T-cell (primary cell): ENCODE data around the gene DLX1. TPM values are rescaled to one million over a fixed set of nuclear protein-coding genes. Genes with fewer than 3 reads are reported as not detected.
"Not testable (repeated sequence)": the region's sequence is repeated elsewhere in the genome, so short reads cannot be mapped to it uniquely, and the experiment has no call there.

Source experiments
- ATAC-seq, 4 experiments: fragments of 200-7000 bp in 3 of 4; fragments of 150-1000 bp in 1 of 4; cut with Tn5 transposase; replicated peaks in 1 of 4; 1 replicate in 3 of 4; 2 replicates in 1 of 4; pipeline ENCODE4 v1.10.0; 2021; ENCODE audit warnings: moderate library complexity in 3 of 4, mild to moderate bottlenecking in 2 of 4, moderate number of reproducible peaks in 1 of 4
- CTCF ChIA-PET, 2 donors: fragments of 300-600 bp; sonication (Branson Sonifier 250); formaldehyde crosslinking; loops; one replicate each; lab custom pipeline; 2022; ENCODE audit warnings: antibody characterized with exemption in 2 of 2; lab: Charles Lee
- POLR2A ChIA-PET, 2 donors: fragments of 300-600 bp; sonication (Branson Sonifier 250); formaldehyde crosslinking; loops; one replicate each; lab custom pipeline; 2022; ENCODE audit warnings: antibody characterized with exemption in 2 of 2; lab: Charles Lee
- DNase-seq, 35 experiments: peaks; one replicate each; pipeline versions ENCODE4 v3.0.0 to v3.0.0-alpha.2; 2013 to 2023
- H3K27ac ChIP-seq: one replicate; pipeline ENCODE4 v1.5.1; 2013; ENCODE audit warnings: low read length
- H3K27me3 ChIP-seq, 2 experiments: replicated peaks in 1 of 2; 1 replicate in 1 of 2; 2 replicates in 1 of 2; pipeline versions ENCODE4 v1.6.1 to v1.7.0; 2013; ENCODE audit warnings: low read length in 1 of 2, mixed read lengths in 1 of 2; ENCODE audit not compliant: control insufficient read depth in 2 of 2, insufficient read depth in 2 of 2; ENCODE audit errors: extremely low read depth in 1 of 2
- H3K36me3 ChIP-seq, 2 donors: 1 replicate in 1 of 2; 2 replicates in 1 of 2; pipeline versions ENCODE4 v1.6.1 to v1.7.0; 2013; ENCODE audit warnings: low read length in 1 of 2; ENCODE audit not compliant: control insufficient read depth in 2 of 2, insufficient read depth in 1 of 2; ENCODE audit errors: extremely low read depth in 1 of 2
- H3K4me1 ChIP-seq, 2 experiments: 1 replicate in 1 of 2; 2 replicates in 1 of 2; pipeline versions ENCODE4 v1.6.1 to v1.7.0; 2013; ENCODE audit warnings: low read length in 2 of 2, mixed read lengths in 1 of 2; ENCODE audit not compliant: insufficient read depth in 2 of 2, control insufficient read depth in 1 of 2; ENCODE audit errors: extremely low read depth in 1 of 2
- H3K4me3 ChIP-seq, 2 donors: 1 replicate in 1 of 2; 2 replicates in 1 of 2; pipeline versions ENCODE4 v1.5.1 to v1.7.0; 2013; ENCODE audit warnings: mild to moderate bottlenecking in 2 of 2, low read length in 1 of 2, moderate library complexity in 1 of 2; ENCODE audit not compliant: control insufficient read depth in 1 of 2; ENCODE audit errors: extremely low read depth in 1 of 2
- H3K9me3 ChIP-seq: 2 replicates; pipeline ENCODE4 v1.7.0; 2013
- H3K27ac Mint-ChIP-seq, 2 donors: one replicate each; pipeline ENCODE4 v1.8.0; 2020 to 2021; ENCODE audit warnings: mild to moderate bottlenecking in 2 of 2, mixed read lengths in 2 of 2
- H3K27me3 Mint-ChIP-seq, 2 donors: one replicate each; pipeline ENCODE4 v1.8.0; 2021 to 2022; ENCODE audit warnings: mixed read lengths in 2 of 2
- H3K36me3 Mint-ChIP-seq: one replicate; pipeline ENCODE4 v1.8.0; 2021; ENCODE audit warnings: mixed read lengths
- H3K4me1 Mint-ChIP-seq, 3 donors: one replicate each; pipeline ENCODE4 v1.8.0; 2020 to 2022; ENCODE audit warnings: mixed read lengths in 3 of 3, mild to moderate bottlenecking in 1 of 3
- H3K4me3 Mint-ChIP-seq, 3 donors: one replicate each; pipeline ENCODE4 v1.8.0; 2020 to 2022; ENCODE audit warnings: mild to moderate bottlenecking in 3 of 3, mixed read lengths in 3 of 3, moderate library complexity in 3 of 3
- H3K9me3 Mint-ChIP-seq, 3 donors: one replicate each; pipeline ENCODE4 v1.8.0; 2020 to 2022; ENCODE audit warnings: mixed read lengths in 3 of 3
- WGBS: methylation state at CpG from one replicate; pipeline ENCODE4 v1.1.5; 2013; ENCODE audit warnings: missing lambda C conversion rate; ENCODE audit not compliant: insufficient coverage; 5-methylcytosine and 5-hydroxymethylcytosine counted together
- total RNA-seq, 35 experiments: library from RNA in 6 of 35; stranded (reverse) in 6 of 35; fragments of 120-200 nt in 1 of 35; gene quantifications; one replicate each; pipeline versions ENCODE4 v1.2.1 to v1.2.4 and lab custom pipeline; 2013 to 2026

Gene DLX1
- total RNA-seq, 5 donors from 2014 or later (not counting 1 experiment from before 2014, with no cell fraction given), result not detected

DNA sequence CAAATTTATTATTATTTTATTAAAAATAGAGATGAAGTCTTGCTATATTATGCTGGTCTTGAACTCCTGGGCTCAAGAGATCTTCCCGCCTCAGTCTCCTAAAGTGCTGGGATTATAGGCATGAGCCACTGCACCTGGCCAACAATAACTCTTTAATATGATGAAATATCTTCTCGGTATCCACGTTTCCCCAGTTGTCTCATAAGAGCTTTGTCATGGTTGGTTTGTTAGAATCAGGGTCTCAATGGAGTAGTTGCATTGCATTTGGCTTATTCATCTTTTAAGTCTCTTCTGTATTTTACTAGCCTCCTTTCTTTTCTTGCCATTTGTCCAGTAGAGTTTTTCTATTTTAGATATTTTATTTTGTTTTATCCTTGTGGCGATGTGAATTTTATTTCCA lies 50.1 kb downstream of the DLX1 start:
- Histone ChIP-seq H3K4me1 (no peaks in the 10 kb centered on the region), H3K27me3 (peaks cover 0 to 2% of the 10 kb centered on the region in 2 experiments), H3K9me3 (no peaks in the 10 kb centered on the region), H3K4me3 (no peak overlapping the region), H3K27ac (no peak overlapping the region), H3K36me3 (no peaks in the 10 kb centered on the region)
- Mint-ChIP-seq H3K36me3 (no peaks in the 10 kb centered on the region), H3K27ac (no peak overlapping the region), H3K4me3 (no peak overlapping the region), H3K4me1 (no peaks in the 10 kb centered on the region), H3K27me3 (peaks cover 6% of the 10 kb centered on the region in 2 donors), H3K9me3 (no peaks in the 10 kb centered on the region)
- DNase-seq (no peak), ATAC-seq (no peak)
- POLR2A ChIA-PET, result no interaction called here
- CTCF ChIA-PET, result no interaction called here
- 100% methylated on average over 1 of the region's 4 CpGs for WGBS

DNA sequence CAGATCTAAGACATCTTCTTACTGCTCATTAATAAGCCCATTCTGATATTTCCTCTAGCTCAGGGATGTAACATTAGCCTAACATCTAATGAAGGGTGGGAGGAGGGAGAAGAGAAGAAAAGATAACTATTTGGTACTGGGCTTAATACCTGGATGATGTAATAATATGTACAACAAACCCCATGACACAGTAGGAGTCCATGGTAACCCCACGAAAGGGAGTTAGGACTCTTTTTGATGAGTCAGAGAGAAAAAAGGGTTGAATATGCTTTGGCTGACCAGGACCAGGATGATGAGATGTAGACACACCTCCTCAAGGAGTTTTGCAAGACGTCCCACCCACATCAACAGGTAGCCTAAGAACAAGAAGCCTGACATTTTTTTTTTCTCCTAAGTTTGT lies 51.8 kb downstream of the DLX1 start:
- Mint-ChIP-seq H3K27ac (no peak overlapping the region), H3K27me3 (peaks cover 6% of the 10 kb centered on the region in 2 donors), H3K4me1 (peaks cover 0 to 1% (median 0%) of the 10 kb centered on the region in 3 donors), H3K36me3 (no peaks in the 10 kb centered on the region), H3K9me3 (no peaks in the 10 kb centered on the region), H3K4me3 (no peak overlapping the region)
- H3K4me3 ChIP-seq, result no peak overlapping the region
- WGBS, result no CpG with 5 or more reads among the region's 2 CpGs
- ChIA-PET POLR2A (interaction anchor here in 1 of 2 donors (0.5 kb wide), 1 partner anchor 433 kb away, joined by 5 read pairs; no protein-coding TSS in a partner anchor), CTCF (no interaction called here)
- no peaks in the 10 kb centered on the region for H3K9me3 ChIP-seq
- H3K4me1 ChIP-seq, result no peaks in the 10 kb centered on the region
- no peaks in the 10 kb centered on the region for H3K36me3 ChIP-seq
- no peak for ATAC-seq
- peaks cover 0 to 2% of the 10 kb centered on the region in 2 experiments for H3K27me3 ChIP-seq
- H3K27ac ChIP-seq, result no peak overlapping the region
- no peak for DNase-seq

DNA sequence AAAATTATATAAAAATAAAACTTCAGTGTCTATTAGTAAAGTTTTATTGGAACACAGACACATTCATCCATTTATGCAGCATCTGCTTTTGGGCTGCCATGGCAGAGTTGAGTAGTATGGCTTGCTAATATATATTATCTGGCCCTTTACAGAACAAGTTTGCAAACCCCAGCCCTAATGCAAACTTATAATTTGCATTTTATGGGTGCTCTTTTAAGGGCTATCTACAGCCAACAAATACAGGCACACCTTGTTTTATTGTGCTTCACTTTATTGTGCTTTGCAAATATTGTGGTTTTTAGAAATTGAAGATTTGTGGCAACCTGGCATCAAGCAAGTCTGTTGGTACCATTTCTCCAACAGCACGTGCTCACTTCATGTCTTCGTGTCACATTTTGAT lies 52.6 kb downstream of the DLX1 start:
- ChIA-PET CTCF (no interaction called here), POLR2A (no interaction called here)
- Histone ChIP-seq H3K36me3 (no peaks in the 10 kb centered on the region), H3K4me1 (no peaks in the 10 kb centered on the region), H3K4me3 (no peak overlapping the region), H3K9me3 (no peaks in the 10 kb centered on the region), H3K27me3 (peaks cover 0 to 2% of the 10 kb centered on the region in 2 experiments), H3K27ac (no peak overlapping the region)
- DNase-seq, result no peak
- Mint-ChIP-seq H3K4me1 (peaks cover 0 to 2% (median 0%) of the 10 kb centered on the region in 3 donors), H3K27ac (no peak overlapping the region), H3K36me3 (no peaks in the 10 kb centered on the region), H3K27me3 (peaks cover 6% of the 10 kb centered on the region in 2 donors), H3K4me3 (no peak overlapping the region), H3K9me3 (no peaks in the 10 kb centered on the region)
- WGBS, result no CpG with 5 or more reads among the region's 2 CpGs
- ATAC-seq, result no peak

DNA sequence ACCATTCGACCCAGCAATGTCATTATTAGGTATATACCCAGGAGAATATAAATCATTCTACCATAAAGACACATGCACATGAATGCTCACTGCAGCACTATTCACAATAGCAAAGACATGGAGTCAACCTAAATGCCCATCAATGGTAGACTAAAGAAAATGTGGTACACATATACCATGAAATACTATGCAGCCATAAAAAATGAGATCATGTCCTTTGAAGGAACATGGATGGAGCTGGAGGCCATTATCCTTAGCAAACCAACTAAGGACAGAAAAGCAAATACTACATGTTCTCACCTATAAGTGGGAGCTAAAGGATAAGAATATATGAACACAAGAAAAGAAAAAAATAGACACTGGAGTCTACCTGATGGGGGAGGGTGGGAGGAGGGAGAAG lies 53.4 kb downstream of the DLX1 start:
- H3K4me1 ChIP-seq, H3K27me3 Mint-ChIP-seq, ATAC-seq, DNase-seq, H3K9me3 ChIP-seq, H3K27ac Mint-ChIP-seq, H3K36me3 ChIP-seq, H3K36me3 Mint-ChIP-seq, H3K27ac ChIP-seq, POLR2A ChIA-PET, H3K9me3 Mint-ChIP-seq, H3K4me1 Mint-ChIP-seq, H3K4me3 Mint-ChIP-seq, H3K4me3 ChIP-seq, H3K27me3 ChIP-seq: not testable (repeated sequence)
- CTCF ChIA-PET, result interaction anchor here in 1 of 2 donors (0.6 kb wide), 2 partner anchors 92 to 964 kb away, joined by 3 to 5 read pairs; no protein-coding TSS in a partner anchor
- WGBS, result no CpG with 5 or more reads among the region's 1 CpG

Other genes with a start within 250 kb of the DLX1 start
- 10 to 100 TPM; 11.7 to 19.0 (median 13.3) TPM for gene SLC25A12, start 191.3 kb upstream of the DLX1 start, total RNA-seq
- 10 to 100 TPM; 18.0 to 24.8 (median 22.9) TPM for gene HAT1, start 163.0 kb upstream of the DLX1 start, total RNA-seq
- gene METAP1D, start 85.6 kb upstream of the DLX1 start, total RNA-seq, result 10 to 100 TPM in 4 of 5 donors, 1 to 10 TPM in 1; 7.6 to 11.4 (median 10.1) TPM
- under 1 TPM in 2 of 5 donors, not detected in 3; 0.16 to 0.19 TPM for gene DLX2, start 17.4 kb downstream of the DLX1 start, total RNA-seq